Subcutaneous adipose tissue (tissue), 4 donors: Measurements from ENCODE around the gene PHYKPL. TPM values are rescaled to one million over a fixed set of nuclear protein-coding genes. Genes with fewer than 3 reads are reported as not detected.

ENCODE experiments used
- total RNA-seq, 4 donors: library from RNA; depleted of rRNA; stranded (reverse); fragments of >200 nt; gene quantifications; one replicate each; pipeline ENCODE4 v1.1.0, GENCODE V29; 2016
- TF ChIP-seq, protein P1 (sequence below): fragments of 450-650 bp; IDR thresholded peaks from one replicate; pipeline ENCODE4 v1.5.1; 2016; ENCODE audit warnings: low read depth, mild to moderate bottlenecking, control low read depth, antibody characterized with exemption, moderate library complexity

The PHYKPL gene
- total RNA-seq, 4 donors from 2014 or later, result 47.8 to 102 (median 73.3) TPM

DNA sequence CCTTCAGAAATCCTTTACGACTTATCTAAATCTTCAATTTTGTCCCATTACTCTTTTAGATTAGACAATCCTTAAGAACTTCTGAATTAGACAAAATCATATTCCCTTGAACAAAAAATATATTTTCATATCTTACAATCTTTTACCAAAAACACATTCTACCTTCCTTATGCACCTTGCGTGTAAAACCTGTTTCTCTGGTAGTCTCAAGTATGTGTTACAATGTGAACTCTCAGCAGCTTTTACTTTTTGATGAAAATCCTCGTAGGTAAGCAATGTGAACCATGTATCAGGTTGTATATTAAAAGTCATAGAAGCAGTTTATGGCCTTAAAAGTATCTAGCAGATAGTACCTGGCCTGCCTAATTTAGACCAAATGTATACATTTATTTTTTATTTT lies 58.1 kb downstream of the PHYKPL start:
- TF ChIP-seq, protein P1, sequence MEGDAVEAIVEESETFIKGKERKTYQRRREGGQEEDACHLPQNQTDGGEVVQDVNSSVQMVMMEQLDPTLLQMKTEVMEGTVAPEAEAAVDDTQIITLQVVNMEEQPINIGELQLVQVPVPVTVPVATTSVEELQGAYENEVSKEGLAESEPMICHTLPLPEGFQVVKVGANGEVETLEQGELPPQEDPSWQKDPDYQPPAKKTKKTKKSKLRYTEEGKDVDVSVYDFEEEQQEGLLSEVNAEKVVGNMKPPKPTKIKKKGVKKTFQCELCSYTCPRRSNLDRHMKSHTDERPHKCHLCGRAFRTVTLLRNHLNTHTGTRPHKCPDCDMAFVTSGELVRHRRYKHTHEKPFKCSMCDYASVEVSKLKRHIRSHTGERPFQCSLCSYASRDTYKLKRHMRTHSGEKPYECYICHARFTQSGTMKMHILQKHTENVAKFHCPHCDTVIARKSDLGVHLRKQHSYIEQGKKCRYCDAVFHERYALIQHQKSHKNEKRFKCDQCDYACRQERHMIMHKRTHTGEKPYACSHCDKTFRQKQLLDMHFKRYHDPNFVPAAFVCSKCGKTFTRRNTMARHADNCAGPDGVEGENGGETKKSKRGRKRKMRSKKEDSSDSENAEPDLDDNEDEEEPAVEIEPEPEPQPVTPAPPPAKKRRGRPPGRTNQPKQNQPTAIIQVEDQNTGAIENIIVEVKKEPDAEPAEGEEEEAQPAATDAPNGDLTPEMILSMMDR, result no peak

DNA sequence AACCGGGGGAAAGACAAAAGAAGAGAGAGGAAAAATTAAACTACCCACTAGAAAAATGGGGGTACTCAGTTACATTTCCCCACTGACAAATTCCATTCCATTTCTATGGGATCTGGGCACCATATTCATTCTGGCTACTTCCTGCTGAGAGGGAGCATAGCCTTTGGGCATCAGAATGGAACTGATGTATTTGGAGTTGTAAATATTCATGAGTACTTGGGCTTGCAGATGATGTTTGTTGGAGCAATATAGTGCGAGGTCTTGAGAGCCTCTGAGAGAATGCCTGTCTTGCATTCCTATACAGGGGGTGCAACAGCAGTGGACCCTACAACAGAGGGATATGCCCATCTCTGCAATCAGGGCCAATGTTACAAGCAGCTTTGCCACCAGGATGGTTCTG lies 62.1 kb downstream of the PHYKPL start:
- TF ChIP-seq, protein P1, result no peak

DNA sequence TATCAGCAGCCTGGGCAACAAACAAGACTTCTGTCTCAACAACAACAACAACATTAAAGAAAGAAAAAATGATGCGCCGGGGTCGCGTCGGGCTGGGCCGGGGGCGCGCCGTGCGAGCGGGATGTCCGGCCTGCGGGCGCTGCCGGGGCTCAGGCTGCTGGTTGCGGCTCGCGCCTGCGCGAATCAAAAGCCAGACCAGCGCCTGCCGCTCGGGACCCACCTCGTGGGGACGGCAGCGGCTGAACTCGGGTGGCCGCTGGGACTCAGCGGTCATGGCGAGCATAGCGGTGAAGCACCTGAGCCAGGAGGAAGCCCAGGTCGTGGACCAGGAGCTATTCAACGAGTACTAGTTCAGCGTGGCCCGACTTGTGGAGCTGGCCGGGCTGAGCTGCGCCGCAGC lies 67.0 kb downstream of the PHYKPL start:
- TF ChIP-seq, protein P1, result no peak

DNA sequence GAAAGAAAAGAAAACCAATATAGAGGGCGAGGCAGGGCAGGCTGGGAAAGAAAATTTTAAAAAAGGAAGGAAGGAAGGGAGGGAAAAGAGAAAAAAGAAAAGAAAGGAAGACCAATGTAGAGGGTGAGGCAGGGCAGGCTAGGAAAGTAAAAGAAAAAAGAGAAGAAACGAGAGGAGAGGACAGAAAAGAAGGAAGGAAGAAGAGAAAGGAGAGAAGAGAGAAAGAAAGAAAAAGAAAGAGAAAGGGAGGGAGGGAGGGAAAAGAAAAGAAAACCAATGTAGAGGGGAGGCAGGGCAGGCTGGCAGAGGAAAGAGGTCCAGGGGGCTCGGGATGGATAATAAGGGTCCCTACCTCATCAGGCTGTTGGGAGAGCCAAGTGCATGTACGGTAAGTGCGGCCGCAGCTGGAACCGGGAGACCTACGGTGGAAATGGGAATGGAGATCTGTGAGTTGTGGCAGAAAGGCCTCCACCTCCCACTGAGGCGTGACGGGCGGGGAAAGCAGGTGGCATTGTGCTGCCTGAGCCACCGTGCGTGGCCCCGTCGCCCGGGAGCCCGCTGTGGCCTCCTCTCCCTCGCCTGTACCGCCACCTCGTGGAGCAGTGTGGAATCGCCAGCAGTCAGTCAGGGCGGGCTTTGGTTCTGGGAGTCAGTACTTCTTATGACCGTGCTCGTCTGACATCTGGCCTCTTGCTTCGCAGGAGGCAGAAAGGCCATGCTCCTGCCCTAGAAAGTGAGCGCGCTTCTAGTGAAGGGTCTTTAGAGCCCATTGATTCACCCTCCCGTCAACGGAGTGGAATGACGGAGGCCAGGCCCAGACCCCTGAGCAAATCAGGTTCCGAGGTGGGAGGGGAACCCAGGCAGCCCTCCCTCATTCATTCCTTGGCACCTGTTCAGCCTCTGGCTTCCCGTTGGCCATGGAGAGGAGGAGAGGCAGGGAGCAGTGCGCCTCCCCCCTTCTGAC lies 68.5 kb downstream of the PHYKPL start:
- TF ChIP-seq, protein P1, result no peak

DNA sequence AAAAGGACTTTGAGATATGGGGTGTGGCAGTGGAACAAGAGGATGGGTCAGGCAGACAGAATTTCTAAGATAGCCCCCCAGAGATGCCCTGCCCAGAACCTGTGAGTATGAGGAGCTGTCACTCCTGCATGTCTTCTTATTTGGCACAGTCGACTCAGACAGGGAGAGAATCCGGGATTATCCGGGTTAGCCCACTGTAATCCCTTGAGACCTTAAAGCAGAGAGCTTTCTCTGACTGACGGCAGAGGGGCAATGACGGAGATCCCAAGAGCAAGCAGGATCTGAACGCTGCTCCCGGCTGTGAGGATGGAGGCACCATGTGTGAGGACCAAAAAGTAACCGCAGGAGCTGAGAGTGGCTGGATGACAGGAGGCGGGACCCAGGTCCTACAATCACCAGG lies 70.1 kb downstream of the PHYKPL start:
- TF ChIP-seq, protein P1, result no peak

DNA sequence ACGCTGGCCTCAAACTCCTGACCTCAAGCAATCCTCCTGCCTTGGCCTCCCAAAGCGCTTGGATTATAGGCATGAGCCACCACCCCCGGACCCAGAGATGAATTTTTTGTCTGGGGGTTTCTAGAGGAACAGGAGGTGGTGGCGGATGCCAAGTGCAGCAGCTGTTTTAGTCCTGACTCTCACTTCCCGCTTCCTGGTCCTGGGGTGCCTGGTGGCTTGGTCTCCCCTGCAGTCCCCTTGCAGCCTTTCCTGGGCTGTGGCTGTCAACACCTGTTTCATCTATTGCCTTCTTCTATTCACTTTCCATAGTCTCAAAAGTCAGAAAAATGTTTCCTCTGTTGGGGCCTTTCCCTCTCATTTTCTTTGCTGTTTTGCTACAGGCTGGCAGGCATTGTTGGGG lies 72.4 kb downstream of the PHYKPL start:
- TF ChIP-seq, protein P1, result no peak

Other genes with a start within 250 kb of the PHYKPL start
- gene PROP1, start 236.6 kb downstream of the PHYKPL start, total RNA-seq, result not detected
- gene N4BP3, start 119.3 kb downstream of the PHYKPL start, total RNA-seq, result 1 to 10 TPM in 1 of 4 donors, under 1 TPM in 3; 0.17 to 3.0 (median 0.55) TPM
- gene RMND5B, start 101.8 kb downstream of the PHYKPL start, total RNA-seq, result 10 to 100 TPM; 19.2 to 41.3 (median 24.3) TPM
- gene NHP2, start 78.9 kb downstream of the PHYKPL start, total RNA-seq, result 100 to 1,000 TPM; 104 to 161 (median 138) TPM
- gene GMCL2, start 45.4 kb downstream of the PHYKPL start, total RNA-seq, result not detected
- gene HNRNPAB, start 28.3 kb downstream of the PHYKPL start, total RNA-seq, result 100 to 1,000 TPM in 1 of 4 donors, 10 to 100 TPM in 3; 52.0 to 108 (median 63.8) TPM